Right lobe of liver (tissue), 6 donors: ENCODE measurements around the gene GREB1. TPM values are rescaled to one million over a fixed set of nuclear protein-coding genes. Genes with fewer than 3 reads are reported as not detected.
A peak's percentile ranks its signal among the peaks of the same experiment; 100 is the strongest.

Experiments
- ATAC-seq, 4 donors: fragments of 200-7000 bp; cut with Tn5 transposase; one replicate each; pipeline ENCODE4 v1.9.1; 2020; ENCODE audit warnings: mild to moderate bottlenecking in 4 of 4, moderate library complexity in 4 of 4
- DNase-seq, 3 donors: peaks; one replicate each; pipeline ENCODE4 v3.0.0-alpha.2; 2020
- H3K27ac ChIP-seq, 3 donors: fragments of 200-600 bp; one replicate each; pipeline ENCODE4 v1.8.0; 2022
- H3K27me3 ChIP-seq, 2 donors: fragments of 200-600 bp; one replicate each; pipeline ENCODE4 v1.8.0; 2022
- H3K36me3 ChIP-seq, 4 donors: fragments of 200-600 bp; sonication (generic) in 1 of 4; one replicate each; pipeline versions ENCODE4 v1.5.1 to v1.8.0; 2017 to 2022; ENCODE audit warnings: control low read depth in 1 of 4
- H3K4me1 ChIP-seq, 4 donors: fragments of 200-600 bp; sonication (generic) in 1 of 4; one replicate each; pipeline versions ENCODE4 v1.5.1 to v1.8.0; 2017 to 2022; ENCODE audit warnings: control low read depth in 1 of 4
- H3K4me3 ChIP-seq, 3 donors: fragments of 200-600 bp; one replicate each; pipeline ENCODE4 v1.8.0; 2022
- H3K9me3 ChIP-seq, 4 donors: fragments of 200-600 bp; sonication (generic) in 1 of 4; one replicate each; pipeline versions ENCODE4 v1.5.1 to v1.8.0; 2017 to 2022; ENCODE audit warnings: control low read depth in 1 of 4
- CTCF ChIP-seq, 4 donors: fragments of 200-600 bp in 3 of 4; fragments of 450-650 bp in 1 of 4; IDR thresholded peaks; one replicate each; pipeline versions ENCODE4 v1.5.1 to v1.8.0; 2016 to 2022; ENCODE audit warnings: antibody characterized with exemption in 4 of 4, mild to moderate bottlenecking in 2 of 4
- POLR2A ChIP-seq: fragments of 450-650 bp; IDR thresholded peaks from one replicate; pipeline ENCODE4 v1.6.1; 2017; ENCODE audit warnings: antibody characterized with exemption, mild to moderate bottlenecking
- WGBS: methylation state at CpG from one replicate; pipeline ENCODE4 v1.1.6; 2018; ENCODE audit warnings: low coverage, low lambda C conversion rate; ENCODE audit not compliant: insufficient coverage; ENCODE audit errors: missing lambda C conversion rate; 5-methylcytosine and 5-hydroxymethylcytosine counted together
- intact Hi-C, 2 donors: fragments of 100-400 bp; cut with DNase I; formaldehyde crosslinking; loops; one replicate each; pipeline versions ENCODE4 v1.11.2 to v1.14.1; 2022
- total RNA-seq, 6 experiments: library from RNA; depleted of rRNA in 2 of 6; stranded (reverse); fragments of >200 nt in 2 of 6; fragmentation: NEBNext Ultra II Directional in 3 of 6; extraction: Animal tissue kit (Norgen Biotek cat#: 25700) in 3 of 6; gene quantifications; one replicate each; pipeline versions ENCODE4 v1.1.0 to v1.2.4, GENCODE V29; 2016 to 2023
- donor health status: DM: no; HTN: yes; CAD: no.
- donor health status: DM: no; HTN: no; CAD: no.
- donor health status: DM: no; HTN: no; CAD: no.
- donor health status: DM: no; HTN: yes; CAD: no.
- donor health status: DM: no; HTN: yes; CAD: no.

The GREB1 gene
- total RNA-seq, 6 experiments from 2014 or later: 1.6 to 19.5 (median 6.5) TPM

- Histone ChIP-seq H3K9me3 (no peaks in the 10 kb centered on the region), H3K27me3 (no peaks in the 10 kb centered on the region), H3K27ac (no peak overlapping the region), H3K4me1 (no peaks in the 10 kb centered on the region), H3K36me3 (no peaks in the 10 kb centered on the region), H3K4me3 (no peak overlapping the region)
- TF ChIP-seq POLR2A (no peak), CTCF (IDR thresholded peaks at IDR 0.05) (peak; percentile 74 to 79 (median 76))
- peak; percentile 17 to 69 (median 58) for DNase-seq
- peak; percentile 74 to 82 (median 78) for ATAC-seq
- 23% methylated on average over 15 of the region's 19 CpGs for WGBS
- intact Hi-C loops: loop anchor here in 1 of 2 donors (5.0 kb wide), 1 partner anchor 101 kb away; no protein-coding TSS in a partner anchor
Measured at GRCh38 chr2:11582862-11583752, 49.3 kb downstream of the GREB1 start.

GRCh38 chr2:11583840-11584524 is 50.1 kb downstream of the GREB1 start:
- WGBS: 47% methylated on average over 11 of the region's 14 CpGs
- H3K27me3 ChIP-seq: no peaks in the 10 kb centered on the region
- no peaks in the 10 kb centered on the region for H3K9me3 ChIP-seq
- H3K36me3 ChIP-seq: no peaks in the 10 kb centered on the region
- TF ChIP-seq POLR2A (no peak), CTCF (IDR thresholded peaks at IDR 0.05) (peak; percentile 84 to 90 (median 88))
- ATAC-seq (peak; percentile 76 to 96 (median 87)), DNase-seq (peak; percentile 64 to 76 (median 71))
- no peak overlapping the region for H3K4me3 ChIP-seq
- no peaks in the 10 kb centered on the region for H3K4me1 ChIP-seq
- intact Hi-C loops: loop anchor here in 1 of 2 donors (5.0 kb wide), 1 partner anchor 102 kb away; no protein-coding TSS in a partner anchor
- H3K27ac ChIP-seq: no peak overlapping the region

- H3K36me3 ChIP-seq: no peaks in the 10 kb centered on the region
- ATAC-seq (no peak), DNase-seq (peak in 1 of 3 donors; percentile 27)
- intact Hi-C loops: loop anchor here (5.0 kb wide), 1 partner anchor 102 kb away; no protein-coding TSS in a partner anchor
- TF ChIP-seq POLR2A (no peak), CTCF (IDR thresholded peaks at IDR 0.05) (no peak)
- H3K27me3 ChIP-seq: no peaks in the 10 kb centered on the region
- no peak overlapping the region for H3K27ac ChIP-seq
- H3K4me3 ChIP-seq: no peak overlapping the region
- no peaks in the 10 kb centered on the region for H3K4me1 ChIP-seq
- no peaks in the 10 kb centered on the region for H3K9me3 ChIP-seq
- 65% methylated on average over 17 of the region's 18 CpGs for WGBS
Measured at GRCh38 chr2:11584525-11585056, 50.7 kb downstream of the GREB1 start.

- intact Hi-C loops: loop anchor here in 1 of 2 donors (5.0 kb wide), 1 partner anchor 103 kb away; no protein-coding TSS in a partner anchor
- H3K9me3 ChIP-seq: no peaks in the 10 kb centered on the region
- DNase-seq: peak in 1 of 3 donors; percentile 40
- no peaks in the 10 kb centered on the region for H3K36me3 ChIP-seq
- no peaks in the 10 kb centered on the region for H3K27me3 ChIP-seq
- H3K4me3 ChIP-seq: no peak overlapping the region
- 96% methylated on average over 5 of the region's 7 CpGs for WGBS
- H3K27ac ChIP-seq: no peak overlapping the region
- no peak for ATAC-seq
- TF ChIP-seq CTCF (IDR thresholded peaks at IDR 0.05) (no peak), POLR2A (no peak)
- H3K4me1 ChIP-seq: no peaks in the 10 kb centered on the region
Measured at GRCh38 chr2:11585071-11585470, 51.2 kb downstream of the GREB1 start.
